ENCODE measurements around the gene LDLRAD4.

LDLRAD4 gene

GRCh38 chr18:13371689-13372418, 153.3 kb downstream of the LDLRAD4 start:
- no peak for DNase-seq (ENCODE audit: low read depth)

- no peak for DNase-seq (ENCODE audit: low read depth)
Observed at GRCh38 chr18:13372531-13372951, 154.0 kb downstream of the LDLRAD4 start.

GRCh38 chr18:13374096-13374467, 155.5 kb downstream of the LDLRAD4 start:
- no peak for DNase-seq (ENCODE audit: low read depth)

GRCh38 chr18:13374468-13375301, 156.1 kb downstream of the LDLRAD4 start:
- no peak for DNase-seq (ENCODE audit: low read depth)

- peak; percentile 48 for DNase-seq (ENCODE audit: low read depth)
Observed at GRCh38 chr18:13375302-13376255, 157.0 kb downstream of the LDLRAD4 start.

GRCh38 chr18:13376298-13376840, 157.8 kb downstream of the LDLRAD4 start:
- no peak for DNase-seq (ENCODE audit: low read depth)

GRCh38 chr18:13376841-13377351, 158.3 kb downstream of the LDLRAD4 start:
- peak; percentile 38 for DNase-seq (ENCODE audit: low read depth)

GRCh38 chr18:13377496-13377895, 158.9 kb downstream of the LDLRAD4 start:
- no peak for DNase-seq (ENCODE audit: low read depth)

GRCh38 chr18:13378150-13378549, 159.6 kb downstream of the LDLRAD4 start:
- no peak for DNase-seq (ENCODE audit: low read depth)

GRCh38 chr18:13379062-13379865, 160.7 kb downstream of the LDLRAD4 start:
- DNase-seq (ENCODE audit: low read depth) = no peak

- DNase-seq (ENCODE audit: low read depth) = no peak
Observed at GRCh38 chr18:13379930-13380690, 161.6 kb downstream of the LDLRAD4 start.

- DNase-seq (ENCODE audit: low read depth) = no peak
Observed at GRCh38 chr18:13380691-13381070, 162.1 kb downstream of the LDLRAD4 start.

GRCh38 chr18:13381331-13381730, 162.8 kb downstream of the LDLRAD4 start:
- DNase-seq (ENCODE audit: low read depth) = no peak

- no peak for DNase-seq (ENCODE audit: low read depth)
Observed at GRCh38 chr18:13381944-13382365, 163.4 kb downstream of the LDLRAD4 start.

GRCh38 chr18:13382366-13382953, 163.9 kb downstream of the LDLRAD4 start:
- no peak for DNase-seq (ENCODE audit: low read depth)

GRCh38 chr18:13382954-13383827, 164.6 kb downstream of the LDLRAD4 start:
- no peak for DNase-seq (ENCODE audit: low read depth)

GRCh38 chr18:13386891-13387801, 168.6 kb downstream of the LDLRAD4 start:
- no peak for DNase-seq (ENCODE audit: low read depth)

All from activated gamma-delta T cell treated with anti-CD3 and anti-CD28 coated beads, Interleukin-2, amount 50 U/mL, for 16 hours (primary cell).